Hepatocyte (in vitro differentiated cells): ENCODE measurements around the gene B3GAT1. TPM values are rescaled to one million over a fixed set of nuclear protein-coding genes. Genes with fewer than 3 reads are reported as not detected.

Experiments used
- DNase-seq: peaks from one replicate; pipeline ENCODE4 v3.0.0-alpha.2; 2016; ENCODE audit warnings: low spot score
- H2AFZ ChIP-seq: fragments of 200-600 bp; sonication (generic); 2 replicates; pipeline ENCODE4 v1.6.0; 2016; ENCODE audit warnings: antibody characterized with exemption, mild to moderate bottlenecking
- H3K27ac ChIP-seq: fragments of 200-600 bp; sonication (generic); 2 replicates; pipeline ENCODE4 v1.5.1; 2016; ENCODE audit warnings: mild to moderate bottlenecking
- H3K27me3 ChIP-seq: fragments of 200-600 bp; sonication (generic); 2 replicates; pipeline ENCODE4 v1.6.1; 2016
- H3K36me3 ChIP-seq: fragments of 200-600 bp; sonication (generic); replicated peaks from 2 replicates; pipeline ENCODE4 v1.5.1; 2016; ENCODE audit warnings: low read depth; ENCODE audit not compliant: insufficient read depth
- H3K4me1 ChIP-seq: fragments of 200-600 bp; sonication (generic); 2 replicates; pipeline ENCODE4 v1.5.1; 2016; ENCODE audit warnings: mild to moderate bottlenecking, moderate library complexity; ENCODE audit not compliant: insufficient read depth
- H3K4me2 ChIP-seq: fragments of 200-600 bp; sonication (generic); 2 replicates; pipeline ENCODE4 v1.6.0; 2016
- H3K4me3 ChIP-seq: fragments of 200-600 bp; sonication (generic); 2 replicates; pipeline ENCODE4 v1.5.1; 2016; ENCODE audit warnings: mild to moderate bottlenecking
- H3K79me2 ChIP-seq: fragments of 200-600 bp; sonication (generic); 2 replicates; pipeline ENCODE4 v1.6.0; 2017; ENCODE audit warnings: mild to moderate bottlenecking
- H3K9me2 ChIP-seq: fragments of 200-600 bp; sonication (generic); replicated peaks from 2 replicates; pipeline ENCODE4 v1.6.0; 2017; ENCODE audit warnings: mild to moderate bottlenecking; ENCODE audit not compliant: insufficient read depth
- H3K9me3 ChIP-seq: fragments of 200-600 bp; sonication (generic); 2 replicates; pipeline ENCODE4 v1.5.1; 2016; ENCODE audit warnings: low read depth, mild to moderate bottlenecking
- H4K20me1 ChIP-seq: fragments of 200-600 bp; sonication (generic); 2 replicates; pipeline ENCODE4 v1.6.0; 2016; ENCODE audit warnings: mild to moderate bottlenecking; ENCODE audit not compliant: insufficient read depth, poor library complexity, severe bottlenecking
- EZH2 ChIP-seq: fragments of 200-600 bp; sonication (generic); IDR thresholded peaks from 2 replicates; pipeline ENCODE4 v1.6.1; 2016; ENCODE audit warnings: antibody characterized with exemption, mild to moderate bottlenecking, borderline replicate concordance
- EZH2phosphoT487 ChIP-seq: fragments of 200-600 bp; sonication (generic); IDR thresholded peaks from one replicate; pipeline ENCODE4 v1.6.1; 2018; ENCODE audit warnings: antibody characterized with exemption, mild to moderate bottlenecking, low read depth, moderate library complexity; ENCODE audit not compliant: unreplicated experiment, severe bottlenecking
- WGBS: methylation state at CpG from one replicate; pipeline ENCODE4 v1.1.6; 2016; ENCODE audit warnings: low lambda C conversion rate; ENCODE audit errors: missing lambda C conversion rate; 5-methylcytosine and 5-hydroxymethylcytosine counted together
- polyA plus RNA-seq: library from polyadenylated mRNA; unstranded; fragments of >200 nt; fragmentation: Nextera tagmentation; extraction: Ambion mirVana; gene quantifications from 2 replicates; pipeline ENCODE4 v1.2.1, GENCODE V29; 2016
- total RNA-seq: library from RNA; depleted of rRNA; stranded (reverse); fragments of >200 nt; gene quantifications from 2 replicates; pipeline ENCODE4 v1.2.3, GENCODE V29; 2014
- TF ChIP-seq, protein P1 (sequence below): fragments of 200-600 bp; sonication (generic); IDR thresholded peaks from 2 replicates; pipeline ENCODE4 v1.5.1; 2016; ENCODE audit warnings: antibody characterized with exemption, mild to moderate bottlenecking; ENCODE audit not compliant: poor library complexity

Gene B3GAT1
- total and polyA plus RNA-seq, 2 experiments from 2014 or later, result 0.17 to 0.40 TPM

DNA sequence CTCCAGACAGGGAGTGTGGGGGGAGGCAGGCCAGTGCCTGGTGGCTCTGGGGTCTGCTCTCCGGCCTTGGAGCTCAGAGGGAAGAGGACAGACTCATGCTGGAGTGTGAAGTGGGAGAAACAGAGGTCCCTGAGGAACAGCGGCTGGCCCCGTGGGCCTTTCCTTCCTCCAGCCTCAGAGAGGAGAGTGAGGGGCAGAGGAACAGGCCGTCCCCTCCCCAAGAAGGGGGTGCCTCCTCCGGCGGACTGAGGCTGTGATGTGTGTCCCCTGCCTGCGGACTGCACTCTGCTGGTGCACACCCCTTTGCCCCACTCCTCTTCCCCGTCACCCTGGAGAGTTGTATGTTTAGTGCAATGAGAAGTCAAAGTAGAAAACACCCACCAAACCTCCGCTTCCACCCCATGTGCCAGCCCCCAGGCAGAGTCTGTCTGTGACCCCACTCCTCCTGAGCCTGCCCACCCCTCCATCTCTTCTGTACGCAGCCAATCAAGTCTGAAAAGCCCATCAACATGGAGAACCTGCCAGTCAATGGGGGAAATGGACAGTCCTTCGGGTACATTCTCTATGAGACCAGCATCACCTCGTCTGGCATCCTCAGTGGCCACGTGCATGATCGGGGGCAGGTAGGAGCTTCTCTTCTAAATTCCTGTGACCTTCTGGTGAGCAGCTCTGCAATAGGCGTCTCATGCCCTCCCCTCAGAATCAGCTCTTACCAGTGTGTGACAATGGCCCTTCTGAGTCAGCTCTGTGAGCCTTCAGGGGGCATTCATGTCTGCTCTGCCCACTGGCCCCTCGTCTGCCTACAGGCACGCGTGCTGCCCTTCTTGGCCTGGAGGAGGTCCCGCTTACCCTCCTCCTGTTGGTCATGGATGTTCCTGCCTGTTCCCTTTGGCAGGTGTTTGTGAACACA lies 41.3 kb downstream of the B3GAT1 start:
- WGBS, result 92% methylated on average over 18 of the region's 19 CpGs
- H3K79me2 ChIP-seq, result no peaks in the 10 kb centered on the region
- no peak overlapping the region for H2AFZ ChIP-seq
- TF ChIP-seq, protein P1, sequence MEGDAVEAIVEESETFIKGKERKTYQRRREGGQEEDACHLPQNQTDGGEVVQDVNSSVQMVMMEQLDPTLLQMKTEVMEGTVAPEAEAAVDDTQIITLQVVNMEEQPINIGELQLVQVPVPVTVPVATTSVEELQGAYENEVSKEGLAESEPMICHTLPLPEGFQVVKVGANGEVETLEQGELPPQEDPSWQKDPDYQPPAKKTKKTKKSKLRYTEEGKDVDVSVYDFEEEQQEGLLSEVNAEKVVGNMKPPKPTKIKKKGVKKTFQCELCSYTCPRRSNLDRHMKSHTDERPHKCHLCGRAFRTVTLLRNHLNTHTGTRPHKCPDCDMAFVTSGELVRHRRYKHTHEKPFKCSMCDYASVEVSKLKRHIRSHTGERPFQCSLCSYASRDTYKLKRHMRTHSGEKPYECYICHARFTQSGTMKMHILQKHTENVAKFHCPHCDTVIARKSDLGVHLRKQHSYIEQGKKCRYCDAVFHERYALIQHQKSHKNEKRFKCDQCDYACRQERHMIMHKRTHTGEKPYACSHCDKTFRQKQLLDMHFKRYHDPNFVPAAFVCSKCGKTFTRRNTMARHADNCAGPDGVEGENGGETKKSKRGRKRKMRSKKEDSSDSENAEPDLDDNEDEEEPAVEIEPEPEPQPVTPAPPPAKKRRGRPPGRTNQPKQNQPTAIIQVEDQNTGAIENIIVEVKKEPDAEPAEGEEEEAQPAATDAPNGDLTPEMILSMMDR, result no peak
- TF ChIP-seq EZH2phosphoT487 (no peak), EZH2 (no peak)
- DNase-seq, result no peak
- no peaks in the 10 kb centered on the region for H3K36me3 ChIP-seq
- no peaks in the 10 kb centered on the region for H3K9me3 ChIP-seq
- H3K9me2 ChIP-seq, result no peaks in the 10 kb centered on the region
- no peak overlapping the region for H3K4me2 ChIP-seq
- H3K4me1 ChIP-seq, result no peaks in the 10 kb centered on the region
- no peak overlapping the region for H3K27ac ChIP-seq
- H3K4me3 ChIP-seq, result no peak overlapping the region
- no peaks in the 10 kb centered on the region for H4K20me1 ChIP-seq
- H3K27me3 ChIP-seq, result no peaks in the 10 kb centered on the region

DNA sequence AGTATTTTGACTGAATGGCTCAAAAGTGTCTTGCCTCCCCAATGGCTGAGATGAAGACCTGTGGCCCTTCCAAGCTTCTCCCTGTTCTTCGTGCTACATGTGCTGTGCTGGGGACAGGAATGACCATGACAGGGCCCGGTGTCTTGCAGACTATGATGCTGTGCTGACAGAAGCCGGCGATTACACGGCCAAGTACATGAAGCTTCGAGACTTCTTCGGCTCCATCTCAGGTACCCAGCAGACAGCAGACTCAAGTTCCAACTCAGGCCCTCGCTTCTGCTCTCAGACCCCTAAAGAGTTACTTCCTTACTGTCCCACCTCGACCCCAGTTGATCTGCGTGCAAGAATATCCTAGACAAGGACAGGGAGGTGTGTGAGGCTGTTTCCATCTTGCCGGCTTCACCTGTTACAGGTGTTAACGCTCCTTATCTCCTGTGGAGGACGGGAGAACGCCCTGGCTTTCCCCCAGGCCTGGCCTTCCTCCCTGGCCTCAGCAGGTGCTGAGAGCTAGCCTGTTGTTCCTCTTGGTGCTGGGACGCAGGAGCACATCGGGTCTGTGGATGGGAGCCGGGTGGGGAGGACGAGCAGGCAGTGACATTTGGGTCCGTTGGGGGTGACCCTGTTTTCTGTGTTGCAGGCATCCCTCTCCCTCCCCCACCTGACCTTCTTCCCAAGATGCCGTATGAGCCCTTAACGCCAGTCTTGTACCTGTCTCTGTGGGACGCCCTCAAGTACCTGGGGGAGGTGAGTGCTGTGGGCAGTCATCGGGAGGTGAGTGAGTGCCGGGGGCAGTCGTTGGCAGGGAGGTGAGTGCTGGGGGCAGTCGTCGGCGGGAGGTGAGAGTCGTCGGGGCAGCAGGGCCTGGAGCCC lies 42.2 kb downstream of the B3GAT1 start:
- Histone ChIP-seq H3K27ac (no peak overlapping the region), H3K27me3 (no peaks in the 10 kb centered on the region), H3K79me2 (no peaks in the 10 kb centered on the region), H3K4me2 (no peak overlapping the region), H4K20me1 (no peaks in the 10 kb centered on the region), H3K4me1 (no peaks in the 10 kb centered on the region), H3K9me2 (no peaks in the 10 kb centered on the region), H3K4me3 (no peak overlapping the region), H3K9me3 (no peaks in the 10 kb centered on the region), H2AFZ (no peak overlapping the region), H3K36me3 (no peaks in the 10 kb centered on the region)
- DNase-seq, result no peak
- 86% methylated on average over 28 of the region's 30 CpGs for WGBS
- TF ChIP-seq EZH2phosphoT487, result no peak
- no peak for TF ChIP-seq EZH2
- TF ChIP-seq, protein P1, result no peak

DNA sequence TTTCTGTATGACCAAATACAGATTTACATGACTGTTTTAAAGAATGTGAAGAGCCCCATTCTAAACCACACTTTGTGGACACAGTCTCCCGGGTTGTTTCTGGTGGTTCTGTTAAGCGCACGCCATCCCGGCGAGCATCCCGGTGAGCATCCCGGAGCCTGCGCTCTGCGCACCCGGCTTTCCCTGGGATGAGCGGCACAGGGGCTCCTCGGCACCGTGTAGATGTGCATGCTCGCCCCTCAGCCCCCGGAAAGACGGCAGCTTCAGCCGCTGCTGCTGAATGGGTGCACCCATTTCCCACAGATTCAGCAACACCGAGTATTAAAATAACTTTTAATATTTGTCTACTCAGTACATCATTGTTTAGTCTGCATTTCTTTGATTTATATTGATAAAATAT lies 44.3 kb downstream of the B3GAT1 start:
- DNase-seq, result no peak
- no peaks in the 10 kb centered on the region for H3K27me3 ChIP-seq

More for the DNA sequence above, 44.3 kb downstream of the B3GAT1 start:
- Histone ChIP-seq H3K79me2 (no peaks in the 10 kb centered on the region), H3K9me3 (no peaks in the 10 kb centered on the region), H3K27ac (no peak overlapping the region), H3K4me1 (no peaks in the 10 kb centered on the region), H3K4me3 (no peak overlapping the region), H2AFZ (no peak overlapping the region), H3K4me2 (no peak overlapping the region), H3K9me2 (no peaks in the 10 kb centered on the region), H3K36me3 (no peaks in the 10 kb centered on the region), H4K20me1 (no peaks in the 10 kb centered on the region)
- TF ChIP-seq EZH2phosphoT487, result no peak
- TF ChIP-seq EZH2, result no peak
- TF ChIP-seq, protein P1, result no peak
- WGBS, result 95% methylated on average over 18 of the region's 18 CpGs
